ENCODE measurements around the gene ZNF846. TPM values are rescaled to one million over a fixed set of nuclear protein-coding genes. Genes with fewer than 3 reads are reported as not detected.

The ZNF846 gene
- total RNA-seq, 1 experiment from 2014 or later = 1.2 TPM

DNA sequence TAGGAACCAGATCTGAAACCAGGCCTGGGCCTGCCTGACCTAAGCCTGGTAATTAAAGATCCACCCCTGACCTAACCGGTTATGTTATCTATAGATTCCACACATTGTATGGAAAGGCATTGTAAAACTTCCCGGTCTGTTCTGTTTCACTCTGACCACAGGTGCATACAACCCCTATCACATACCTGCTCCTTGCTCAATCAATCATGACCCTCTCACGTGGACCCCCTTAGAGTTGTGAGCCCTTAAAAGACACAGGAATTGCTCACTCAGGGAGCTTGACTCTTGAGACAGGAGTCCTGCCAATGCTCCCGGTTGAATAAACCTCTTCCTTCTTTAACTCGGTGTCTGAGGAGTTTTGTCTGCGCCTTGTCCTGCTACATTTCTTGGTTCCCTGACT is 66.4 kb downstream of the ZNF846 start:
- Histone ChIP-seq H3K4me3 (replicated peaks in 1 of 2; ENCODE audit: low read depth in 1 of 2, low read length in 2 of 2) (no peak overlapping the region), H3K27me3 (ENCODE audit: insufficient read depth, low read length) (no peaks in the 10 kb centered on the region), H3K79me2 (ENCODE audit: insufficient read depth, low read length) (no peaks in the 10 kb centered on the region), H3K9me2 (ENCODE audit: insufficient read depth) (no peaks in the 10 kb centered on the region), H3K4me1 (ENCODE audit: control insufficient read depth in 1 of 2, insufficient read depth in 2 of 2, low read length in 2 of 2) (no peaks in the 10 kb centered on the region), H4K20me1 (ENCODE audit: insufficient read depth) (no peaks in the 10 kb centered on the region), H3K4me2 (ENCODE audit: low read length) (no peak overlapping the region), H2AFZ (ENCODE audit: low read depth, low read length, poor library complexity, severe bottlenecking) (no peak overlapping the region), H3K36me3 (ENCODE audit: control insufficient read depth in 1 of 2, insufficient read depth in 2 of 2, low read length in 2 of 2) (no peaks in the 10 kb centered on the region), H3K9me3 (ENCODE audit: control insufficient read depth in 1 of 2, insufficient read depth in 1 of 2, low read depth in 1 of 2, low read length in 2 of 2) (no peaks in the 10 kb centered on the region; a peak in 1 of 4 replicates), H3K9ac (ENCODE audit: low read length) (no peak overlapping the region), H3K27ac (ENCODE audit: low read depth, low read length) (no peak overlapping the region)
- POLR2A ChIA-PET = no interaction called here
- BruUV-seq (replicated peaks) = no TSS peak
- ATAC-seq (no peak), DNase-seq (ENCODE audit: low read depth, low spot score) (no peak)
- TF ChIP-seq CBX3 (IDR thresholded peaks at IDR 0.05; ENCODE audit: low read depth) = no peak
- TF ChIP-seq SP1 (IDR thresholded peaks at IDR 0.05; ENCODE audit: low read depth) = no peak
- no peak for TF ChIP-seq CEBPB (IDR thresholded peaks at IDR 0.05; ENCODE audit: low read depth)
- TF ChIP-seq, protein P1, sequence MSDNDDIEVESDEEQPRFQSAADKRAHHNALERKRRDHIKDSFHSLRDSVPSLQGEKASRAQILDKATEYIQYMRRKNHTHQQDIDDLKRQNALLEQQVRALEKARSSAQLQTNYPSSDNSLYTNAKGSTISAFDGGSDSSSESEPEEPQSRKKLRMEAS (IDR thresholded peaks at IDR 0.05) = no peak
- TF ChIP-seq, protein P2, sequence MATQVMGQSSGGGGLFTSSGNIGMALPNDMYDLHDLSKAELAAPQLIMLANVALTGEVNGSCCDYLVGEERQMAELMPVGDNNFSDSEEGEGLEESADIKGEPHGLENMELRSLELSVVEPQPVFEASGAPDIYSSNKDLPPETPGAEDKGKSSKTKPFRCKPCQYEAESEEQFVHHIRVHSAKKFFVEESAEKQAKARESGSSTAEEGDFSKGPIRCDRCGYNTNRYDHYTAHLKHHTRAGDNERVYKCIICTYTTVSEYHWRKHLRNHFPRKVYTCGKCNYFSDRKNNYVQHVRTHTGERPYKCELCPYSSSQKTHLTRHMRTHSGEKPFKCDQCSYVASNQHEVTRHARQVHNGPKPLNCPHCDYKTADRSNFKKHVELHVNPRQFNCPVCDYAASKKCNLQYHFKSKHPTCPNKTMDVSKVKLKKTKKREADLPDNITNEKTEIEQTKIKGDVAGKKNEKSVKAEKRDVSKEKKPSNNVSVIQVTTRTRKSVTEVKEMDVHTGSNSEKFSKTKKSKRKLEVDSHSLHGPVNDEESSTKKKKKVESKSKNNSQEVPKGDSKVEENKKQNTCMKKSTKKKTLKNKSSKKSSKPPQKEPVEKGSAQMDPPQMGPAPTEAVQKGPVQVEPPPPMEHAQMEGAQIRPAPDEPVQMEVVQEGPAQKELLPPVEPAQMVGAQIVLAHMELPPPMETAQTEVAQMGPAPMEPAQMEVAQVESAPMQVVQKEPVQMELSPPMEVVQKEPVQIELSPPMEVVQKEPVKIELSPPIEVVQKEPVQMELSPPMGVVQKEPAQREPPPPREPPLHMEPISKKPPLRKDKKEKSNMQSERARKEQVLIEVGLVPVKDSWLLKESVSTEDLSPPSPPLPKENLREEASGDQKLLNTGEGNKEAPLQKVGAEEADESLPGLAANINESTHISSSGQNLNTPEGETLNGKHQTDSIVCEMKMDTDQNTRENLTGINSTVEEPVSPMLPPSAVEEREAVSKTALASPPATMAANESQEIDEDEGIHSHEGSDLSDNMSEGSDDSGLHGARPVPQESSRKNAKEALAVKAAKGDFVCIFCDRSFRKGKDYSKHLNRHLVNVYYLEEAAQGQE (IDR thresholded peaks at IDR 0.05; ENCODE audit: low read depth) = no peak
- TF ChIP-seq EZH2phosphoT487 (IDR thresholded peaks at IDR 0.05; ENCODE audit: borderline replicate concordance) = no peak
- TF ChIP-seq POLR2AphosphoS5 (IDR thresholded peaks at IDR 0.05; ENCODE audit: low read depth, low read length) = no peak
- CTCF ChIA-PET = no interaction called here
- intact Hi-C loops (cut with micrococcal nuclease) = no loop called here
- RAD21 ChIA-PET (ENCODE audit: low non-redundant PET in 1 of 2, low total read pairs in 2 of 2, uncharacterized antibody in 2 of 2, unreplicated experiment in 2 of 2) = no interaction called here

Other genes with a start within 250 kb of the ZNF846 start
- gene ZNF426, start 230.1 kb downstream of the ZNF846 start, total RNA-seq (2021; ENCODE audit: unreplicated experiment) = 1.7 TPM
- 80.9 TPM for gene ZNF121, start 184.2 kb downstream of the ZNF846 start, total RNA-seq (2021; ENCODE audit: unreplicated experiment)
- 31.3 TPM for gene ZNF561, start 147.5 kb downstream of the ZNF846 start, total RNA-seq (2021; ENCODE audit: unreplicated experiment)
- gene ZNF562, start 93.6 kb downstream of the ZNF846 start, total RNA-seq (2021; ENCODE audit: unreplicated experiment) = 37.8 TPM
- gene FBXL12, start 50.3 kb upstream of the ZNF846 start, total RNA-seq (2021; ENCODE audit: unreplicated experiment) = 21.9 TPM
- 335 TPM for gene UBL5, start 59.2 kb upstream of the ZNF846 start, total RNA-seq (2021; ENCODE audit: unreplicated experiment)
- 78.9 TPM for gene PIN1, start 66.6 kb upstream of the ZNF846 start, total RNA-seq (2021; ENCODE audit: unreplicated experiment)
- gene OLFM2, start 167.8 kb upstream of the ZNF846 start, total RNA-seq (2021; ENCODE audit: unreplicated experiment) = 19.9 TPM
- gene COL5A3, start 241.8 kb upstream of the ZNF846 start, total RNA-seq (2021; ENCODE audit: unreplicated experiment) = 0.15 TPM
- not detected for gene RDH8, start 244.7 kb upstream of the ZNF846 start, total RNA-seq (2021; ENCODE audit: unreplicated experiment)

Data from HCT116 (cell line).